B cell (primary cell): ENCODE results near the gene ZBTB12. TPM values are rescaled to one million over a fixed set of nuclear protein-coding genes. Genes with fewer than 3 reads are reported as not detected.
"Not testable (repeated sequence)": the region's sequence is repeated elsewhere in the genome, so short reads cannot be mapped to it uniquely, and the experiment has no call there.

ENCODE experiments used
- ATAC-seq: fragments of 200-7000 bp; cut with Tn5 transposase; one replicate; pipeline ENCODE4 v1.10.0; 2021; ENCODE audit warnings: low read depth, mild to moderate bottlenecking, moderate number of reproducible peaks, moderate library complexity
- CTCF ChIA-PET: fragments of 350-600 bp; sonication (Branson Sonifier 250); formaldehyde crosslinking; loops from one replicate; lab custom pipeline; 2021; ENCODE audit warnings: antibody characterized with exemption, inconsistent platforms; lab: Charles Lee
- POLR2A ChIA-PET: fragments of 350-600 bp; sonication (Branson Sonifier 250); formaldehyde crosslinking; loops from one replicate; lab custom pipeline; 2021; ENCODE audit warnings: antibody characterized with exemption; lab: Charles Lee
- DNase-seq: peaks from one replicate; pipeline ENCODE4 v3.0.0; 2013
- H2AFZ ChIP-seq: 2 replicates; pipeline ENCODE4 v1.6.1; 2012; ENCODE audit warnings: mild to moderate bottlenecking, low read depth, low read length; ENCODE audit not compliant: insufficient read depth, poor library complexity, severe bottlenecking
- H3K27ac ChIP-seq, 2 donors: 1 replicate in 1 of 2; 2 replicates in 1 of 2; pipeline ENCODE4 v1.5.1; 2012 to 2013; ENCODE audit warnings: low read length in 2 of 2, mild to moderate bottlenecking in 2 of 2, moderate library complexity in 1 of 2
- H3K27me3 ChIP-seq, 4 experiments: fragments of 200-600 bp in 1 of 4; sonication (generic) in 1 of 4; replicated peaks in 1 of 4; 1 replicate in 2 of 4; 2 replicates in 2 of 4; pipeline versions ENCODE4 v1.6.1 to v1.7.0; 2013 to 2016; ENCODE audit warnings: low read length in 3 of 4, mild to moderate bottlenecking in 2 of 4, mixed read lengths in 1 of 4, moderate library complexity in 1 of 4; ENCODE audit not compliant: insufficient read depth in 4 of 4, control insufficient read depth in 3 of 4; ENCODE audit errors: control extremely low read depth in 1 of 4
- H3K36me3 ChIP-seq, 2 experiments: replicated peaks in 1 of 2; 1 replicate in 1 of 2; 2 replicates in 1 of 2; pipeline versions ENCODE4 v1.6.1 to v1.7.1; 2013; ENCODE audit warnings: low read length in 1 of 2; ENCODE audit not compliant: insufficient read depth in 2 of 2, control insufficient read depth in 1 of 2; ENCODE audit errors: control extremely low read depth in 1 of 2, extremely low read depth in 1 of 2
- H3K4me1 ChIP-seq, 2 donors: fragments of 200-600 bp in 1 of 2; sonication (generic) in 1 of 2; 1 replicate in 1 of 2; 2 replicates in 1 of 2; pipeline versions ENCODE4 v1.5.1 to v1.6.1; 2013 to 2017; ENCODE audit warnings: low read length in 2 of 2; ENCODE audit not compliant: control insufficient read depth in 2 of 2, insufficient read depth in 2 of 2
- H3K4me2 ChIP-seq: replicated peaks from 2 replicates; pipeline ENCODE3; 2012; ENCODE audit warnings: mild to moderate bottlenecking, low read depth, low read length; ENCODE audit not compliant: poor library complexity, severe bottlenecking
- H3K4me3 ChIP-seq, 5 experiments: fragments of 200-600 bp in 1 of 5; sonication (generic) in 1 of 5; 1 replicate in 3 of 5; 2 replicates in 2 of 5; pipeline versions ENCODE4 v1.5.1 to v1.7.0; 2011 to 2016; ENCODE audit warnings: low read length in 4 of 5, mild to moderate bottlenecking in 4 of 5, low read depth in 2 of 5, control low read depth in 1 of 5, moderate library complexity in 1 of 5; ENCODE audit not compliant: insufficient read depth in 1 of 5; ENCODE audit errors: control extremely low read depth in 1 of 5, extremely low read depth in 1 of 5
- H3K79me2 ChIP-seq: fragments of 200-600 bp; sonication (generic); one replicate; pipeline ENCODE4 v1.6.0; 2016; ENCODE audit warnings: low read length; ENCODE audit not compliant: control insufficient read depth, insufficient read depth
- H3K9ac ChIP-seq: fragments of 200-600 bp; sonication (generic); 2 replicates; pipeline ENCODE4 v1.6.1; 2017; ENCODE audit warnings: mild to moderate bottlenecking, low read length, moderate library complexity
- H3K9me3 ChIP-seq, 3 donors: one replicate each; pipeline versions ENCODE4 v1.6.1 to v1.7.1; 2013; ENCODE audit warnings: low read length in 2 of 3; ENCODE audit not compliant: control insufficient read depth in 2 of 3, insufficient read depth in 1 of 3; ENCODE audit errors: control extremely low read depth in 1 of 3
- H4K20me1 ChIP-seq: 2 replicates; pipeline ENCODE4 v1.6.0; 2012; ENCODE audit warnings: mild to moderate bottlenecking, low read length; ENCODE audit not compliant: insufficient read depth, control insufficient read depth, poor library complexity, severe bottlenecking
- H3K27ac Mint-ChIP-seq: one replicate; pipeline ENCODE4 v1.8.0; 2021; ENCODE audit warnings: mixed read lengths
- H3K27me3 Mint-ChIP-seq: one replicate; pipeline ENCODE4 v1.8.0; 2021; ENCODE audit warnings: mixed read lengths
- H3K4me1 Mint-ChIP-seq: one replicate; pipeline ENCODE4 v1.8.0; 2021; ENCODE audit warnings: mixed read lengths
- H3K4me3 Mint-ChIP-seq: one replicate; pipeline ENCODE4 v1.8.0; 2021; ENCODE audit warnings: mixed read lengths
- H3K9me3 Mint-ChIP-seq: one replicate; pipeline ENCODE4 v1.8.0; 2022; ENCODE audit warnings: mixed read lengths; ENCODE audit not compliant: insufficient read depth
- CTCF ChIP-seq: fragments of 200-600 bp; IDR thresholded peaks from one replicate; pipeline ENCODE4 v1.8.0; 2022; ENCODE audit warnings: antibody characterized with exemption, mild to moderate bottlenecking
- WGBS: methylation state at CpG from one replicate; pipeline ENCODE4 v1.1.5; 2013; ENCODE audit warnings: missing lambda C conversion rate; ENCODE audit not compliant: insufficient coverage; 5-methylcytosine and 5-hydroxymethylcytosine counted together
- intact Hi-C: fragments of 100-400 bp; cut with micrococcal nuclease; formaldehyde crosslinking; loops from one replicate; pipeline ENCODE4 v1.10.0; 2022
- polyA plus RNA-seq: library from polyadenylated mRNA; depleted of rRNA; stranded (reverse); fragments of >200 nt; gene quantifications from 2 replicates; pipeline ENCODE4 v1.2.3, GENCODE V29; 2012
- total RNA-seq, 2 donors: library from RNA; stranded (reverse); fragments of 120-200 nt in 1 of 2; gene quantifications; 1 replicate in 1 of 2; 2 replicates in 1 of 2; pipeline versions ENCODE4 v1.2.3 to v1.2.4, GENCODE V29; 2013 to 2022

ZBTB12 gene
- total and polyA plus RNA-seq, 2 donors (not counting 1 experiment from before 2014, with no cell fraction given): 1.4 to 8.9 TPM

DNA sequence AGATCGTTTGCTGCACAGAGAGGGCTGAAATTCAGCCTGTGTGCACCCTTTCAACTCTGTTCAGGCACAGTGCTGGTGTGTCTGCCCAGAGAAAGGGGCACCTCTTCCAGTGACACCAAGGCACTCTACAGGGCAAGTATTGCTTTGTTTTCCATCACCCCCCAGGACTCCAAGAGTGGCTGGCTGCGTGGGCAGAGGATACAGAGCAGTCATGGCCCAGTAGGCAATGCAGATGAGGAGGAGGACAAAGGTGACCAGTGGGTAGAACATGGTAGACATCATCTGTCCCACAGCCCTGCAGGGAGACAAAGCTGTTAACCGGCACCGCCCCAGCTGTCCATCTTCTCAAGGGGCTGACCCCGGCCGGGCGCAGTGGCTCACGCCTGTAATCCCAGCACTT lies 32.5 kb downstream of the ZBTB12 start:
- CTCF ChIA-PET: no interaction called here
- Histone ChIP-seq H3K4me2 (no peak overlapping the region), H3K4me1 (peaks cover under 1% of the 10 kb centered on the region in 2 donors), H3K4me3 (no peak overlapping the region), H3K27ac (no peak overlapping the region), H3K27me3 (no peaks in the 10 kb centered on the region), H3K79me2 (no peaks in the 10 kb centered on the region), H2AFZ (no peak overlapping the region), H3K9me3 (no peaks in the 10 kb centered on the region), H3K9ac (no peak overlapping the region), H3K36me3 (no peaks in the 10 kb centered on the region), H4K20me1 (no peaks in the 10 kb centered on the region)
- Mint-ChIP-seq H3K4me3 (no peak overlapping the region), H3K27ac (no peak overlapping the region), H3K4me1 (peaks cover 3% of the 10 kb centered on the region), H3K9me3 (no peaks in the 10 kb centered on the region), H3K27me3 (peaks cover 4% of the 10 kb centered on the region)
- ATAC-seq (no peak), DNase-seq (no peak)
- intact Hi-C loops: loop anchor here (10.0 kb wide), 1 partner anchor 375 kb away; the partner anchor contains the start of gene MICB
- TF ChIP-seq CTCF: no peak
- 90% methylated on average over 7 of the region's 8 CpGs for WGBS
- POLR2A ChIA-PET: no interaction called here

GRCh38 chr6:31868658-31868971 lies 33.3 kb downstream of the ZBTB12 start:
- H4K20me1 ChIP-seq, H3K27me3 Mint-ChIP-seq, H3K27ac Mint-ChIP-seq, H3K4me1 Mint-ChIP-seq, H3K79me2 ChIP-seq, H3K9ac ChIP-seq, H3K27ac ChIP-seq, H3K9me3 ChIP-seq, H3K4me1 ChIP-seq, H3K4me3 ChIP-seq, H3K27me3 ChIP-seq, POLR2A ChIA-PET, H3K4me3 Mint-ChIP-seq, CTCF ChIA-PET, H3K36me3 ChIP-seq, H2AFZ ChIP-seq, ATAC-seq, H3K9me3 Mint-ChIP-seq, H3K4me2 ChIP-seq, DNase-seq: not testable (repeated sequence)
- WGBS: no CpG with 5 or more reads among the region's 1 CpG
- intact Hi-C loops: loop anchor here (10.0 kb wide), 1 partner anchor 374 kb away; the partner anchor contains the start of gene MICB
